GM19467 (cell line): ENCODE data around the gene ABHD2.

Experiments used
- ATAC-seq: cut with Tn5 transposase; IDR thresholded peaks from one replicate; pipeline ENCODE4 v1.9.1; 2021; ENCODE audit warnings: mild to moderate bottlenecking, moderate library complexity; ENCODE audit not compliant: unreplicated experiment

ABHD2 gene

DNA sequence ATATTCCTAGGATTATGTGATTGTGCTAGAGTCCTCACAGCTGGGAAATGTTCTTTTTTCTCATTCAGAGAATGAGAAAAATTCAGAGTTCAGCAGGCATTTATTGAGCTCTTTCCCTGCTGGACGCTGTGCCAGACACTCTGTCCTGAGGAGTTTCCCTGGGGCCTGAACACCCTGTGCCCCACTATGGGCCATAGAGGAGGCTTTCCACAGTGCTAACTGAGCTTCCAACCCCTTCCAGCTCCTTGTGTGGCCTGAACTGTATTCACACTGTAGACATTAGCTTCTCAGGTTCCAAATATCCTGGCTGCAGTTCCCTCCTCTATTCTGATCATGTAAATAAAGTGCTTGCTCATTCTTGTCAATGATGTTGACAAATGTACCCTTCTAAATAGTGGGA lies 10.0 kb downstream of the ABHD2 start:
- ATAC-seq: no peak

DNA sequence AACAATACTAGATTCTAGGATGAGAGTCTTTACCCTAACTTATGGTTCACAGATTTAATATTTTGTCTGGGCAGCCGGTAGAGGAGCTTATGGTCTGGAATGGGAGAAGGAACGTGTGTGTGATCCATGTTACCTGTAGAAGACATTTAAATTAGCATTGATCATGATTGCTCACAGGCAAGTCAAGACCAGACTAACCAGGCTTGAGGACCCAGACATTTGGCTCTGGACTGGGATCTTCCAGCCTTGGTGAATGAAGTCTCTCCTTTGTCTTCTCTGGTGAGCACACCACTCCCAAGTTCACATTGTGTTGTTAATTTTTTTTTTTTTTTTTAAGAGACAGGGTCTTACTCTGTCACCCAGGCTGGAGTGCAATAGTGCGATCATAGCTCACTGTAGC lies 11.7 kb downstream of the ABHD2 start:
- ATAC-seq: no peak

DNA sequence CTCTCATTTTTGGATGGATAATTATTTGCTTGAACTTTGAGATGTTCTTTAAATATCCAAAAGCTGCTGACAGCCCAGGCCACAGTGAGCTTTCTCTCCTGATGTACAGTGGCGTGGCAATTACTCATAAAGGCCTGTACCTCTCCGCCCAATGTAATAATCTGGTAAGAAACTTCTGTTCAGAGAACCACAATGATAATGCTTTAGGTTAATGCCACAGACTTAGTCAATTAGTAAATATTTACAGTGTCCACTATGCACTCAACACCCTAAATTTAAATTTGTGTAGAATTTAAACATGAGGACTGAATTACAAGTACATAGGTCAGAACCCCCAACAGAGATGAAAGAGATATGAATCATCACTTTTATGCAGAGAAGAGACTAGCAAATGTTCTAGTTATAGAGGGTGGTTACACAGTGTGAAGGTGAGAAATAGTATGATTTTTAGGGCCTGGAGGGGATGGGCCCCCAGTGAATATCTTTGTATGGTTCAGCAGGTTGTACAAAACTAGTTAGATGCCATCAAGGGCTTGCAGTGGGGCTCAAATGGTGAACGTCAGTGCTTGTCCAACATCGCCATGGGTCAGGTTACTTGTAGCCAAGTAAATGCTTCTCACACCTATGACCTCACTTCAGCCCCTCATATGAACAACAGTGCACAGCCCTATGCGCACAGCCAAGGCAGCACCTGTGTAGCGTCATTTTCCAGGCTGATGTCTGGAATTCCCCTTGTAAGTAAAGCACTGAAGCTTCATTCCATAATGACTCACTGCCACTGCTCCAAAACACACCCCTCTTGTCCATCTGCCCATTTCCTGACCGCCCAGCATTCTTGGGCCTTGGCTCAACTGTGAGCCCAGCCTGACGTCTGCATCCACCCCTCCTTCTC lies 13.3 kb downstream of the ABHD2 start:
- ATAC-seq: no peak

DNA sequence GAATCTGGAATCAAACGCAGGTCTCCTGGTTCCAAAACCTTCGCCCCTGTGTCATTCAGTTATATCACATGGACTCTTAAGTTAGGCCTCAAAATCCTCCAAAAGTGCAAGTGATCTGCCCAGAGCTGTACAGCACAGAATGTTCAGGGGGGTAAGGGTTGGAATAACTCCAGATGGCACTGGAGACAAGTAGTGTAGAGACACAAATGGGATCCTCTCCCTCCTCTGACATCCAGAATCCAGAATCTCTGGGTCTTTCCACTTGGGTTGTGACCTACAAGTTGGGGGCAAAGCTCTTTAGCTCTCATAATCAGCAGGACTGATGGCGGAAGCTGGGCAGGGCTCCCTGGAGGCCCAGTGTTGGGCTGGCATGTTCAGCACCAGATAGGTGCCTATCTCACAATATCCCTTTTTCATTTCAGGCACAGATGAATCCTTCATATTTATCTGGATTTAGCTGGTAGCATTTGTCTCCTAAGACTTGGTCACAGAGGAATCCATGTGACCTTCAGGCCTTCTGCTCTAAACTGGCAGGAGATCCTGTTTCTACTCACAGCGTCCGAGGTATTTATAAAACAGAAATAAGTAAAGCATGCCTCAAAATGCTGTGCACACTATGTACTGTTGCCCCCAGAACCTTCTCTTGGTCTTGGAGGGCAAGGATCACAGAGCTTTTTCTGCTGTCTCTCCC lies 15.4 kb downstream of the ABHD2 start:
- ATAC-seq: no peak

DNA sequence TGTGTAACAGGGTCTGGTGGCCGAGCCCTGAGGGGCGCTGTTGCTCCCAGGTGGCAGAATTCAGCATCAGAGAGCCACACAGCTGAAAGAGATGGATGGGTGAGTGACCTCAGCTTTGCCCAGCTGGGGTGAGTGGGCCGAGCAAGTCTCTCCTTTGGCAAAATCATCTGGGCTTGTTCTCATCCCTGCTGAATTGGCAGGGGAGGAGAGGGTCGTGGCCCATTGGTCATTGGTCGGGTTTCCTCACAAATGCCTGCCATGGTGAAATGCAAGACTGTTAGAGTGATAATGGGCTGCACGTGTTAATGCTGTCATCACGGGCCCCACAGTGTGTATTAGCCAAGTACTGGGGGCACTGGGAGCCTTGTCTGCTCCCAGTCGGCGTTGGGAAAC lies 15.9 kb downstream of the ABHD2 start:
- no peak for ATAC-seq

DNA sequence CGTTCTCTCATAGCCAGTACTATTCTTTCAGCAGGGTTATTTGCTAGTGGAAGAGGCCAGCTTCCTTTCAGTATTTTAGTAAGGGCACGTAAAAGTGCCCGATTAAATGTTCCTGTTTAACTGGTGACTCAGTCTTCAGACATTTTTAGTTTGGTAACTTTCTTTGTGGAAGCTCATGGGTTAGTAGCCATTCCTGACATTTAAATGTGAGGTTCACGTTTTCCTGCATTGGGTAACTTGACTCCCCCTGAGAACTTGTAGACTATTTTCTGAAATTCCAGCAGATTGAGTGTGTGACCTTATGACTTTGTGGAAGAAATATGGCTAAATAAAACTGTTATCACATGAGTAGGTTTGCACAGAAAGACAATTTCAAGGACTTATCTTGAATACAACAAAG lies 16.9 kb downstream of the ABHD2 start:
- ATAC-seq: no peak

DNA sequence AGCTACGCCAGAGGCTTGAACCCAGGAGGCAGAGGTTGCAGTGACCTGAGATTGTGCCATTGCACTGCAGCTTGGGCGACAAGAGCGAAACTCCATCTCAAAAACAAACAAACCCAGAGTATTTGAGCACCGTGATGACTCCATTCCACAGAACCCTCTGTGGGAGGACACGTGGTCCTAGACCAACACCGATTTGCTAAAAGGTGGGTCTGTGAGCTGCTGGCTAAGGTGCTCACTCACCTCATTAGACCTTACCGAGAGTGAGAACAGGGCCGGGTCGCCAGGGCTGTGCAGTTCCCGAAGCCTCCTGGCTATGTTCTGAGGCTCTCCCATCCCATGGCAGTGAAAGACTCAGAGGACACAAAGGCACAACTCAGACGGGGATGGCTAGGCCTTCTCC lies 17.9 kb downstream of the ABHD2 start:
- no peak for ATAC-seq

DNA sequence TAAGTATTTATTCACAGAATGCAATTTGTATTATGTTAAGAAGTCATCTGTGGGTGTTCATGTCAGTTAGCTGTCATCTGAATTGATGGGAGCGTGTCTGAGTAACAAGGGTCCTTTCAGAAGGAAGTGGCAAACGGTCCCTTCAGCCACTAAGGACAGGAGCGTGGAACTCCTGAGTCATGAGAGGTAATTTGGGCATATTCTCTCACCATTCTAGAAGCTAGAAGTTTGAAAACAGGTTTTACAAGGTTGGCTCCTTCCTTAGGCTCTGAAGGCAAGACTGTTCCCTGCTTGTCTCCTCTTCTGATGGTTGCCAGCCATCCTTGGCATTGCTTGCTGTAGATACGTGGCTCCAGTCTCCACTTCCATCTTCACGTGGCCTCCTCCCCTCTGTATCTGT lies 19.7 kb downstream of the ABHD2 start:
- no peak for ATAC-seq

DNA sequence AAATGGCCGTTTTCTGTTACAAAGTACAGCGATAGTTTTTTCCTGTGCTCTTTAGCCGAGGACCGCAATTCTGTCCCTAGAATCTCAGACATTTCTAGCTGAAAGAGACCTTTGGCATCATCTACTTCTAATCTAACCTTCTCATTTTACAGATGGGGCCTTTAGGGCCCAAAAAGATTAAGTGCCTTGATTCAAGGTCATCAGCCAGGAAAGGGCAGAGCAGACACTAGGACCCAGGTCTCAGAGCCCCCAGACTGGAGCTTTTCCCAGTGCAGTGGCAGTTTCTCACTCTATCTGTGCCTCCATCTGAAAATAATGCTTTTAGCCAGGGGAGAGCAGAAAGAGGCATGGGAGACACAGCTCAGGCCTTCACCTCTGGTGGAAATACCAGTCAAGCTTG lies 20.6 kb downstream of the ABHD2 start:
- ATAC-seq: no peak

DNA sequence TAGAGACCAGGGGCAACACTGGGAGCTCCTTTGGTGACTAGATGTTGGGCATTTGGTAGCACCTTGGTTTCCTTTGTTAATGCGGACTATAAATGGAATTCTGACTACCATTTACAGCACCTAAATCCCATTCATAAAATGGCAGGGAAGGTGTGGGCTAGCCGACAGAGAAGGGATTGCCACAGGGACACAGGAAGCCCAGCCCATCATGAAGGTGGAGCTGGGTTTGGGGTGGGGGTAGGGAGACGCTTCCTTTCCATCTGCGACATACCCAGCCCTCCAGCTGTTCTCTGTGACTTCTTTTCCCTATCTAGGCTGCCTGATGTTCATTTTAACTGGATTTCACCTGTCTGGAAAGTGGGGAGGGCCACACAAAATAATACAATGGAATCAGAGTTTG lies 21.0 kb downstream of the ABHD2 start:
- ATAC-seq: no peak

DNA sequence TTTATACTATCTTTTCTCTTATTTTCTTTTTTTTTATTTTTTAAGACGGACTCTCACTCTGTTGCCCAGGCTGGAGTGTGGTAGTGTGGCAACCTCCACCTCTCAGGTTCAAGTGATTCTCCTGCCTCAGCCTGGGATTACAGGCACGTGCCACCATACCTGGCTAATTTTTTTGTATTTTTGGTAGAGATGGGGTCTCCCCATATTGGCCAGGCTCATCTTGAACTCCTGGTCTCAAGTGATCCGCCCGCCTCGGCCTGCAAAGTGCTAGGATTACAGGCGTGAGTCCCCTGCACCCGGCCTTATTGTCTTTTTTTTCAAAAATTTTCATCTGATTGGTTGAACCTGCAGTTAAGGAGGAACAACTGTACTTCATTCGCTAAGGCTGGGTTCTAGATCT lies 21.8 kb downstream of the ABHD2 start:
- ATAC-seq: no peak

DNA sequence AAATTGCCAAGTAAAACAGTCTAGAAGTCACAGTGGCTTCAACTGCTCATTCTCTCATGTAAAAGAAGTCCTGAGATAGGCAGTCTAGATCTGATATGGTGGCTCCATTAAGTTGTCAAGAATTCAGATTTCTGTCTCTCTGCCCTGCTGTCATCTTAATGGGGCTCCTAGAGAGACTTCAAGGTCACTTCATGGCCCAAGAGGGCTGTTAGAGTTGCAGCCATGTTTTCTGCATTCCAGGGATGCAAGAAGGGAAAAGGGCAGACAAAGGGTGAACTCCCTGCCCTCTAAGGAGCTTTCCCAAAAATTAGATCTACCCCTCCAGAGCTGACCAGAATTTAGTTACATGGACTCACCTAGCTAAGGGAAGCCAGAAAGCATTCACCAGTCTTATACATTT lies 23.1 kb downstream of the ABHD2 start:
- ATAC-seq: no peak

DNA sequence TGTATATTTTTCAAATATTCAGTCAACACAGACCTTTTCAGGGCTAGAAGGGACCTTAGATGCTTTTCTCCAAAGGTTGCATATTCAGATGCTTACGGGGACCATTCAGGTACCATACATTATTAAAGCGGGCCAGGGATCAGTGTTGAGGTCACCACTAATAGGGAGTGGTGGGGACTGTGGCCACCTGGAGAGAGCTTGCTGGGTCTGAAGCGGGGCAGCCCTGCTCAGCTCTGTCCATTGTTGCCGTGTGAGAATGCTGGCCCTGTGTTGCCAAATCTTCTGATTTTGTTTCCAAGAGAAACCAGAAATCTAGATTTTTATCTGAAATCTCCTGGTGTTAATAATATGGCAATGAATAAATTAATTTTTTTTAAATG lies 23.7 kb downstream of the ABHD2 start:
- ATAC-seq: no peak

DNA sequence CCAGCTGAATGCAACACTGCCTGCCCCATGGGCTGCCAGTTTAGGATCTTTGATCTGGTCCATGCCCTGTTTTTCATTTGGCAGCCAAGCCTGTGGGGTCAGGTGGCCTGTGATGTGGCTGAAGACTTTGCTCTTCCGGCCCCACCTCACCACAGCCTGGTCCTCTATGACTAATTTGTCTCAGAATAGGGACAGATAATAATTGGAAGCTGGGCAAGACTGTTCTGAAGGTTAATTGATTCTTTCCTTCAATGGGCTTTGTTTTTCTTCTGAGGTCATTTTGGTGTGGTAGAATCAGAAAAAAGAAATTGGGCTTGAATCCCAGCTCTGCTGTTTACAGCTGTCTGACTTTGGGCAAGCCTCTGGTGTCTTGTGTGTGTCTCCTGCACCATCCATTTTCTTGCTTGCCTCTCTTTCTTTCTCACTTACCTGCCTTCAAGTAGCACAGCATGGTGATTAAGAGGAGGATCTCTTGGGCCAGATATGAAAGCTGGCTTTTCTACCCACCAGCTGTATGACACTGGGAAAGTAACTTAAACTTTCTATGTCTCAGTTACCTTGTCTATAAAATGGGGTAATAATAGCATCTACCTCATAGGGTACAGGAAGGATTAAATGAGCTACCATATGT lies 24.2 kb downstream of the ABHD2 start:
- ATAC-seq: peak; percentile 83

DNA sequence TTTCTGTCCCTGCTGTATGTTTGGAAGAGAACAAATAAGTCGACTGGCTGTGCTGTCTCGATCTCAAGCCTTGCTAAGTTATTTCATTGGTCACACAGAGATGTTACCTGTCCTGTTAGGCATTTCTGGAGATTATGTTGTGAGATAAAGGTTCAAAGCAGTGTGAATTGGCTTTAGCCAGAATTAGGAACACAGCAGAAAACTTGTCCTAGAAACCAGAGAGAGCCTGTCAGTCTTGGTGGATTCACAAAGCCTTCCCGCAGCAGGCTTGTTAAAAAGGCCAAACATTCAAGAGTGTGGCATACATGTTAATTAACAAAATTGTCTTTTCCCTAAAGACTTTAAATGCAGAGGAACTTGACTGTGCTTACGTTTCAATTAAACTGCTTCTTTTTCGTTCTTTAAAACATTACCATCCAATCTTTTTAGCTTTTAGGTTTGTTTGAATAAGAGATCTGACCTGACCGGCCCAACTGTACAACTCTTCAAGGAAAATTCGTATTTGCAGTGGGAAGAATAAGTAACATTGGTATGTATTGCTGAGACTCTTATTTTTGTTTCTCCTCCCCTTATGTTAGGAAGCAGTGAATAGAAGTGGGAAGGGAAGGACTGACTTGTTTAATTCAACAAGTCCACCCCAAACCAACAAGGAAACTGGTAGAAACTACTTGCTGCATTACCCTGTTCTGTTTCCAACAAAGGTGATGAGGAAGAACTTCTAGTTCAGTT lies 25.2 kb downstream of the ABHD2 start:
- no peak for ATAC-seq

DNA sequence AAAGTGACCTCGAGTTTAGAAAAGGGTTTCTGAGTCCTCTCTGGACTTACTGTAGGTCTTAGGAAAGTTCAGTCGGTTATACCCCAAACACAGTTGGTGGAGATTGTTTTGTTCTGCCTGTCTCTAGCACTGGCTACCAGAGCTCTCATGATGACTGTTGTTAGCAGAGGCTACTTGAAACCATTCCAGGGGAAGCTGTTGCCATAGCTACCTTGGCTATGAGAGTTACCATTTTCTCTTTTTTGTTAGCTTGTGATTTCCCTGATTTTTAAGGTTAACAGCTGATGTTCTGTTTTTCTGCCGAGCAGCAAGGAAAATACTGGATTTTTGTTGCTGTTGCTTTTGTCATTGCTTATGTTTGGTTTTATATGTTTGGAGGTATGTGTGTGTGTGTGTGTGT lies 26.7 kb downstream of the ABHD2 start:
- ATAC-seq: no peak

DNA sequence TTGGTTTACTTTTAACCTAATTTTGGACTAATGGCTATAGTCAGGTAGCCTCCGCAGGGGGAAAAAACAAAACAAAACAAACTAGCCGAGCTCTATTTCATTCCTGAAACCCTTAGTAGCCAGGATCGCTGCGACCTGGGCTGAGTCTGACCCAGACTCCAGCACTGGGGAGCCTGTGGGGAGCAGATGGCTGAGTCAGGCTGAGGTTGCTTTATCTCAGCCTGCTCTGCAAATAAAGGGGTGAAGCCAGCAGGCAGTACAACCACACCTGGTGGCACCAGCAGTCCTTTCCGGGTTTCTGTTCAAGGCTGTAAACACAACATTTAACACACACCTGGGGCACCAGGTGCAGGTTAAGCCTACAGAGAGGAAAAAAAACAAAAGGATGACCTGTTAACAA lies 27.3 kb downstream of the ABHD2 start:
- no peak for ATAC-seq

DNA sequence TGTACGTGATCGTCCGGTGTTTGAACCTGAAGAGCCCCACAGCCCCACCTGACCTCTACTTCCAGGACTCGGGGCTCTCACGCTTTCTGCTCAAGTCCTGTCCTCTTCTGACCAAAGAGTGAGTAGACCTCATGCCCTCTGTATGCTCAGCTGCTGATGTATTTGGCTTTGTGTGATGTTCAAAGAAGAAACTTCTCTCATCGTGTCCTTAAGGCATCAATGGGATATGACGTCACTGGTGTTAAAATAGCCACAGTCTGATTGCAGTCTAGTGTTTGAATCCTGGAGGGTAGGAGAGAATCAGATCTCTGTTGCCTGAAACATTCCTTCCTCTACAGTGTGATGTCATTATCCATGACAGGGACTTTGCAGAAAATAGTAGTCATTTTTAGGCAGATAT lies 28.1 kb downstream of the ABHD2 start:
- no peak for ATAC-seq

DNA sequence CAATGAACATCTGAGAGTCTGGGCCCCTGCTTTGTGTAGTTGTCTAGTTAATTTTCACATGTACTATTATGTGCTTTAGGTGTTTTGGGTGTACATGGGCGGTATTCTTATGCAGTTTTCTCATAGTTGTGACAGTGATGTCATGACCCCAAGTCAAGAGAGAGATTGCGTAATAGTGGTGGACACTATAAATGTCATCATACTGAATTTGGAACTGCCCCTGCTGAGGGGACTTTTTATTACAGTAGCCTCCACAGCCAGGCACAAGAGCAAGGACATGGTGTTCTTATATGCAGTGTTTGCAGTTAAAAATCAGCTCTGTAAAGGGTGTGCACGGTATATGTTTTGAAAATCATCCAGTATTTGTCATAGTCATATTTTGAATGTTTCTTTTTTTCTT lies 29.5 kb downstream of the ABHD2 start:
- ATAC-seq: no peak

DNA sequence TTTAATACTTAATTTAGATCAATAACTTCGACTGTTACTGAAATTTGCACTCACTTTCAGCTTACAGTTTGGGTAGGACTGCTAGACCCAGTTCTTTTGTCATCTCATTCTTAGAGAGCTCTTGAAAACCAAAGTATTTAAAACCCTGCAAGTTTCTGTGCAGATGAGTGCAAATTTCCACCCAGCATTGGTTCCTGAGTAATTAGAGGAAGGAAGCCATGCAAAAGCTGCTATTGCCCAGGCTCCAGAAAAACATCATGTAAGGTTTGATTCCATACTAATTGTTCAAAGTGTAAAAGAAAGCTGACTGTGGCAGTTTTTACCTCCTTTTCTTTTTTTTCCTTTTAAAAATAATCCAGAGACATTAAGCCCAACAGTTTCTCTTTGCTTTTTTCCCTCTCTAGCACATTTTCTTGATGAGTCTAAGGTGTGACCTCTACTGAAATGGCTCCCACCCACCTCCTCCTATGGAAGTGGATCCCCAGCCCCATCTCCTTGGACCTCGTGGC lies 30.3 kb downstream of the ABHD2 start:
- ATAC-seq: no peak
